ENCODE data around the gene DGKA.

DGKA gene

DNA sequence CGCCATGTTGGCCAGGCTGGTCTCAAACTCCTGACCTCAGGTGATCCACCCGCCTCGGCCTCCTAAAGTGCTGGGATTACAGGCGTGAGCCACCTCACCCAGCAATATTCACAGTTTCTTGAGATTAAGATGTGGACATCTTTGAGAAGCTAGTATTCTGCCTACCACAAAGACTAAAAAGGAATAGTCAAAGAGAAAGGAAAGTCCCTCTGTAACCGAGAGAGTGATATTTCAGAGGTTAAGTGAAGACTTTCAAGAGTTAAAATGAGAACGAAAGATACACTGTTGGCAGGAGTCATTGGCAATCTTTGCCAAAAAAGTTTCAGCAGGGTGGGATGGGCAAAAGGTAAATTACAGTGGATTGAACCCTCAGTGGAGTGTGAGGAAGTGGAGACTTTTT is 15.6 kb downstream of the DGKA start:
- no peaks in the 10 kb centered on the region for H3K27me3 ChIP-seq (ENCODE audit: insufficient read depth, poor library complexity, severe bottlenecking)
- no peak overlapping the region for H3K27ac ChIP-seq (replicated peaks)
- TF ChIP-seq, protein P1, sequence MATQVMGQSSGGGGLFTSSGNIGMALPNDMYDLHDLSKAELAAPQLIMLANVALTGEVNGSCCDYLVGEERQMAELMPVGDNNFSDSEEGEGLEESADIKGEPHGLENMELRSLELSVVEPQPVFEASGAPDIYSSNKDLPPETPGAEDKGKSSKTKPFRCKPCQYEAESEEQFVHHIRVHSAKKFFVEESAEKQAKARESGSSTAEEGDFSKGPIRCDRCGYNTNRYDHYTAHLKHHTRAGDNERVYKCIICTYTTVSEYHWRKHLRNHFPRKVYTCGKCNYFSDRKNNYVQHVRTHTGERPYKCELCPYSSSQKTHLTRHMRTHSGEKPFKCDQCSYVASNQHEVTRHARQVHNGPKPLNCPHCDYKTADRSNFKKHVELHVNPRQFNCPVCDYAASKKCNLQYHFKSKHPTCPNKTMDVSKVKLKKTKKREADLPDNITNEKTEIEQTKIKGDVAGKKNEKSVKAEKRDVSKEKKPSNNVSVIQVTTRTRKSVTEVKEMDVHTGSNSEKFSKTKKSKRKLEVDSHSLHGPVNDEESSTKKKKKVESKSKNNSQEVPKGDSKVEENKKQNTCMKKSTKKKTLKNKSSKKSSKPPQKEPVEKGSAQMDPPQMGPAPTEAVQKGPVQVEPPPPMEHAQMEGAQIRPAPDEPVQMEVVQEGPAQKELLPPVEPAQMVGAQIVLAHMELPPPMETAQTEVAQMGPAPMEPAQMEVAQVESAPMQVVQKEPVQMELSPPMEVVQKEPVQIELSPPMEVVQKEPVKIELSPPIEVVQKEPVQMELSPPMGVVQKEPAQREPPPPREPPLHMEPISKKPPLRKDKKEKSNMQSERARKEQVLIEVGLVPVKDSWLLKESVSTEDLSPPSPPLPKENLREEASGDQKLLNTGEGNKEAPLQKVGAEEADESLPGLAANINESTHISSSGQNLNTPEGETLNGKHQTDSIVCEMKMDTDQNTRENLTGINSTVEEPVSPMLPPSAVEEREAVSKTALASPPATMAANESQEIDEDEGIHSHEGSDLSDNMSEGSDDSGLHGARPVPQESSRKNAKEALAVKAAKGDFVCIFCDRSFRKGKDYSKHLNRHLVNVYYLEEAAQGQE (IDR thresholded peaks at IDR 0.05; ENCODE audit: insufficient replicate concordance, low read depth), result no peak
- TF ChIP-seq POLR2AphosphoS5 (IDR thresholded peaks at IDR 0.05; ENCODE audit: low read depth) (no peak), SPI1 (IDR thresholded peaks at IDR 0.05; ENCODE audit: borderline replicate concordance, low read depth) (no peak), GABPA (IDR thresholded peaks at IDR 0.05; ENCODE audit: low read depth) (no peak)
- TF ChIP-seq, protein P2, sequence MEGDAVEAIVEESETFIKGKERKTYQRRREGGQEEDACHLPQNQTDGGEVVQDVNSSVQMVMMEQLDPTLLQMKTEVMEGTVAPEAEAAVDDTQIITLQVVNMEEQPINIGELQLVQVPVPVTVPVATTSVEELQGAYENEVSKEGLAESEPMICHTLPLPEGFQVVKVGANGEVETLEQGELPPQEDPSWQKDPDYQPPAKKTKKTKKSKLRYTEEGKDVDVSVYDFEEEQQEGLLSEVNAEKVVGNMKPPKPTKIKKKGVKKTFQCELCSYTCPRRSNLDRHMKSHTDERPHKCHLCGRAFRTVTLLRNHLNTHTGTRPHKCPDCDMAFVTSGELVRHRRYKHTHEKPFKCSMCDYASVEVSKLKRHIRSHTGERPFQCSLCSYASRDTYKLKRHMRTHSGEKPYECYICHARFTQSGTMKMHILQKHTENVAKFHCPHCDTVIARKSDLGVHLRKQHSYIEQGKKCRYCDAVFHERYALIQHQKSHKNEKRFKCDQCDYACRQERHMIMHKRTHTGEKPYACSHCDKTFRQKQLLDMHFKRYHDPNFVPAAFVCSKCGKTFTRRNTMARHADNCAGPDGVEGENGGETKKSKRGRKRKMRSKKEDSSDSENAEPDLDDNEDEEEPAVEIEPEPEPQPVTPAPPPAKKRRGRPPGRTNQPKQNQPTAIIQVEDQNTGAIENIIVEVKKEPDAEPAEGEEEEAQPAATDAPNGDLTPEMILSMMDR (IDR thresholded peaks at IDR 0.05; ENCODE audit: insufficient read depth, low read length), result no peak
- DNase-seq (ENCODE audit: low read depth in 1 of 2, low spot score in 1 of 2), result no peak
- H3K4me3 ChIP-seq (replicated peaks; ENCODE audit: insufficient read depth, low read length), result no peak overlapping the region

DNA sequence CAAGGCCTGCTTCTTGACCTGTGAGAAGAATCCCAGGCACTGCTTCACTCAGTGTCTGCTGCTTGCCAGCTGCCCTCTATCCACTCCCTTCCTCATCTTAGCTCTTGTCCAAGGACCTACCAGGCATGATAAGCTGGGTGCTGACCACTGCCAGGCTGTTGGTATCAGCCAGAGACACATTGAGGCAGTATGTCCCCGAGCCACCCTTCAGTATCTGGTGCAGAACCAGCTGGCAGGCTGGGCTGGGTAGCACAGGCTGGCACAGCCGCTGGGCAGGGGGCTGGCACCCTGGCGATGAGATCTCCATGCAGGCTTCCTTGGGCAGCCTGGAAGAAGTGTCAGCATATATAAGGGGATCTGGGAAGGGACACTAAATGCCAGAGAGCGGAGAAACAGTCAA is 24.4 kb downstream of the DGKA start:
- H3K27ac ChIP-seq (replicated peaks), result no peak overlapping the region
- DNase-seq (ENCODE audit: low read depth in 1 of 2, low spot score in 1 of 2), result no peak
- no peak for TF ChIP-seq GABPA (IDR thresholded peaks at IDR 0.05; ENCODE audit: low read depth)
- TF ChIP-seq, protein P2 (IDR thresholded peaks at IDR 0.05; ENCODE audit: insufficient read depth, low read length), result no peak
- TF ChIP-seq, protein P1 (IDR thresholded peaks at IDR 0.05; ENCODE audit: insufficient replicate concordance, low read depth), result no peak
- TF ChIP-seq SPI1 (IDR thresholded peaks at IDR 0.05; ENCODE audit: borderline replicate concordance, low read depth), result no peak
- TF ChIP-seq POLR2AphosphoS5 (IDR thresholded peaks at IDR 0.05; ENCODE audit: low read depth), result no peak
- no peak overlapping the region for H3K4me3 ChIP-seq (replicated peaks; ENCODE audit: insufficient read depth, low read length)
- H3K27me3 ChIP-seq (ENCODE audit: insufficient read depth, poor library complexity, severe bottlenecking), result no peaks in the 10 kb centered on the region

DNA sequence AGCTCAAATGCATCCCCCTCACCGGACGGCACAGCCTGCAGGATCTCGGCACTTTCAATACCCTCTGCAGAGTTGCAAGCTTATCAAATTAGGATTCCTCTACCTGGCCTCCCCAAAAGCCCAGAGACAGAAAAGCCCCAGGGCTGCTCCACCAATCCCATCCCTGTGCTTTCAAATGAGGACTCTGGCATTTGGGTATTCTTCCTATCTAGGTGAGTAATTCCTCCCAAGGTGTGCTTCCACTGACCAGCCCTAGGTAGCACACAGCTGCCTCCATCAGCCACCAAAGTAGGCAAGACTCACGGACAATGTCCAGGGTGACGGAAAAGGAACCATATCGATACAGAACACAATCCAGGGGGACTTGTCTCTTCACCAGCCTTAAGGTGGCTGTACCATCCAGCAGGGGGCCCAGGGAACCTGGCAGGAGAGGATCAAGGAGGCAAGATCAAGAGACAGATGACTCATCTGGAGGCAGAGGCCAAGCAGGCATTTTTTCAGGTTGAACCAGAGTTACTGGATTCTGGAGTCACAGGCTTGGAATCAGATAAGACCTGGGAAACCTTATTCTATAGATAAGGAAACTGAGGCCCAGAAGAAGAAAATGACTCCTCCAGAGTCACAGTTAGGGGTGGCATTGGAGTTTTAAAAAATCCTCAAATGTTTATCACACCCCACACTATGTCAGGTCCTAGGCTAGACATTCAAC is 25.0 kb downstream of the DGKA start:
- DNase-seq (ENCODE audit: low read depth in 1 of 2, low spot score in 1 of 2), result peak; percentile 42 to 54
- H3K4me3 ChIP-seq (replicated peaks; ENCODE audit: insufficient read depth, low read length), result no peak overlapping the region

More for the DNA sequence above, 25.0 kb downstream of the DGKA start:
- no peaks in the 10 kb centered on the region for H3K27me3 ChIP-seq (ENCODE audit: insufficient read depth, poor library complexity, severe bottlenecking)
- H3K27ac ChIP-seq (replicated peaks), result no peak overlapping the region
- TF ChIP-seq, protein P1 (IDR thresholded peaks at IDR 0.05; ENCODE audit: insufficient replicate concordance, low read depth), result no peak
- TF ChIP-seq POLR2AphosphoS5 (IDR thresholded peaks at IDR 0.05; ENCODE audit: low read depth), result no peak
- TF ChIP-seq GABPA (IDR thresholded peaks at IDR 0.05; ENCODE audit: low read depth), result no peak
- TF ChIP-seq SPI1 (IDR thresholded peaks at IDR 0.05; ENCODE audit: borderline replicate concordance, low read depth), result no peak
- TF ChIP-seq, protein P2 (IDR thresholded peaks at IDR 0.05; ENCODE audit: insufficient read depth, low read length), result peak; percentile 28
